Cardiac muscle cell (in vitro differentiated cells and primary cell): ENCODE results near the gene SLC29A2. TPM values are rescaled to one million over a fixed set of nuclear protein-coding genes. Genes with fewer than 3 reads are reported as not detected.

ENCODE experiments used
- DNase-seq, 2 donors: peaks; one replicate each; pipeline versions ENCODE4 v3.0.0 to v3.0.0-alpha.2; 2010 to 2017; ENCODE audit warnings: low read depth in 1 of 2, low spot score in 1 of 2
- H3K27ac ChIP-seq: fragments of 200-600 bp; sonication (generic); 2 replicates; pipeline ENCODE4 v1.5.1; 2016
- H3K27me3 ChIP-seq: fragments of 200-600 bp; sonication (generic); 2 replicates; pipeline ENCODE4 v1.6.0; 2016; ENCODE audit warnings: control low read depth
- H3K36me3 ChIP-seq: fragments of 200-600 bp; sonication (generic); 2 replicates; pipeline ENCODE4 v1.5.1; 2016; ENCODE audit warnings: control low read depth
- H3K4me1 ChIP-seq: fragments of 200-600 bp; sonication (generic); 2 replicates; pipeline ENCODE4 v1.8.1; 2017; ENCODE audit warnings: low read depth, mild to moderate bottlenecking, mixed run types
- H3K4me3 ChIP-seq: fragments of 200-600 bp; sonication (generic); 2 replicates; pipeline ENCODE4 v1.5.1; 2016; ENCODE audit warnings: mild to moderate bottlenecking
- H3K9me3 ChIP-seq: fragments of 200-600 bp; sonication (generic); 2 replicates; pipeline ENCODE4 v1.5.1; 2017; ENCODE audit warnings: low read depth, mild to moderate bottlenecking, control low read depth
- CTCF ChIP-seq: IDR thresholded peaks from 2 replicates; pipeline ENCODE4 v1.5.1; 2012; ENCODE audit warnings: low read depth, mild to moderate bottlenecking, low read length
- polyA plus RNA-seq: library from polyadenylated mRNA; unstranded; fragments of >200 nt; fragmentation: Nextera tagmentation; extraction: Ambion mirVana; gene quantifications from 2 replicates; pipeline ENCODE4 v1.2.1, GENCODE V29; 2016
- total RNA-seq: library from RNA; depleted of rRNA; stranded (reverse); fragments of >200 nt; gene quantifications from 2 replicates; pipeline ENCODE4 v1.2.3, GENCODE V29; 2016

Gene SLC29A2
- total and polyA plus RNA-seq, 2 experiments from 2014 or later, result 36.8 to 50.2 TPM

DNA sequence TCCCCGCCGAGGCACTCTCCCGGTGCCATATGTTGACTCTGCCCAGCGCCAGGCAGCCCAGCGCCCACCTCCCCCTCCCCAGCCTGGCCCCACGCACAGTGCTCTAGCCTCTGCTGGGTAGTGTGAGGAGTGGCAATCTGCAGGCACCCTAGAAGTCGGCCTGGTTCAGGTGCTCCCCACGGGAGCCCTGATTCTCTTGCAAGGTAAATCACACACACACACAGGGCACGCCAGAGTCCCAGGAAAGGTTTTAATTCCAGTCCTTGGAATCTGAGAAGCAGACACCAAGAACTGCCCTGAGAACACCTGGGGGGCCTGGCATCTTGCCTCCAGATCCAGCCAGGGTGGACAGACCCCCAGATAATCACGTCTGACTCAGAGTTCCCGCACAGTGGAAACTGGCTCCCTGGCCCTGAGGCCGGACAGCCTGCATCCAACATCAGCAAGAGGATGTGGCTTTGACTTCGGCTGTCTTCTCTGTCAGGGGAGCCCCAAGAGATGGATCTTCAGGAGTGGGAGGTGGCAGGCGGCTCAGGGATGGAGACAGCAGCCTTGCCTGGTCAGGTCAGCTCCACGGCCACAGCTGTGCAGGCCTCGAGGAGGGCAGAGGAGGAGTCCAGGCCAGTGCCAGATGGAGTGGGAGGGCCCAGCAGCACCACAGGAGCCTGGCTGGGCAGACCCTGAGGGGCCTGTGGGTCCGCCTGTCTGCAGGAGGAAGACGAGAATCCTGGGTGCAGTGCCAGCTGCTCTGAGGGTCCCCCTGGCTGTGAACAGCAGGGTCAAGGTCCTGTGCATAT lies 34.3 kb downstream of the SLC29A2 start:
- no peak for DNase-seq
- Histone ChIP-seq H3K9me3 (no peaks in the 10 kb centered on the region), H3K27me3 (no peaks in the 10 kb centered on the region), H3K36me3 (peaks cover 12% of the 10 kb centered on the region), H3K27ac (peak overlapping the region; percentile 14), H3K4me3 (no peak overlapping the region), H3K4me1 (peaks cover 4% of the 10 kb centered on the region)
- no peak for TF ChIP-seq CTCF

- peak; percentile 58 to 96 for DNase-seq
- Histone ChIP-seq H3K36me3 (peaks cover 12% of the 10 kb centered on the region), H3K27ac (peak within 1 kb of the TSS; percentile 14), H3K27me3 (no peaks in the 10 kb centered on the region), H3K4me1 (peaks cover 10% of the 10 kb centered on the region), H3K4me3 (peak within 1 kb of the TSS; percentile 31), H3K9me3 (no peaks in the 10 kb centered on the region)
- TF ChIP-seq CTCF, result peak; percentile 45
Observed at GRCh38 chr11:66336234-66337102, 35.1 kb downstream of the SLC29A2 start, which contains the start of gene RIN1. RIN1 (minus strand) TSS chr11:66336434; CDS start chr11:66336402, 32 bp downstream.

GRCh38 chr11:66335531-66336233 lies 35.9 kb downstream of the SLC29A2 start:
- TF ChIP-seq CTCF, result no peak
- no peaks in the 10 kb centered on the region for H3K9me3 ChIP-seq
- peaks cover 10% of the 10 kb centered on the region for H3K4me1 ChIP-seq
- peak overlapping the region; percentile 31 for H3K4me3 ChIP-seq
- no peaks in the 10 kb centered on the region for H3K27me3 ChIP-seq
- DNase-seq, result peak; percentile 45 to 77
- H3K27ac ChIP-seq, result no peak overlapping the region
- peaks cover 4% of the 10 kb centered on the region for H3K36me3 ChIP-seq

GRCh38 chr11:66334605-66335442 lies 36.7 kb downstream of the SLC29A2 start:
- H3K27me3 ChIP-seq, result no peaks in the 10 kb centered on the region
- TF ChIP-seq CTCF, result no peak
- H3K9me3 ChIP-seq, result no peaks in the 10 kb centered on the region
- H3K27ac ChIP-seq, result no peak overlapping the region
- no peaks in the 10 kb centered on the region for H3K36me3 ChIP-seq
- H3K4me3 ChIP-seq, result no peak overlapping the region
- H3K4me1 ChIP-seq, result peaks cover 10% of the 10 kb centered on the region
- peak in 1 of 2 donors; percentile 32 for DNase-seq
